H1 (cell line): ENCODE data around the gene COTL1. TPM values are rescaled to one million over a fixed set of nuclear protein-coding genes. Genes with fewer than 3 reads are reported as not detected.

Experiments
- CTCF ChIA-PET: fragments of 300-600 bp; sonication (Branson Sonifier 250); formaldehyde crosslinking; loops from one replicate; lab custom pipeline; 2021; ENCODE audit not compliant: partially characterized antibody; lab: Charles Lee
- POLR2A ChIA-PET: fragments of 300-600 bp; sonication (Branson Sonifier 250); formaldehyde crosslinking; loops from one replicate; lab custom pipeline; 2021; ENCODE audit warnings: inconsistent platforms; ENCODE audit not compliant: partially characterized antibody; lab: Charles Lee
- DNase-seq, 2 experiments: peaks; one replicate each; pipeline versions ENCODE4 v3.0.0 to v3.0.0-alpha.2; 2010 to 2022; ENCODE audit warnings: low spot score in 2 of 2, low read depth in 1 of 2, mixed read lengths in 1 of 2
- FAIRE-seq: peaks from 2 replicates; lab custom pipeline; 2011; peaks lifted over from hg19 to GRCh38; lab: Jason Lieb, UNC
- H2AFZ ChIP-seq: 2 replicates; pipeline ENCODE4 v1.8.1; 2012; ENCODE audit warnings: low read length, inconsistent platforms
- H2AK5ac ChIP-seq: 2 replicates; pipeline ENCODE4 v1.6.1; 2013; ENCODE audit warnings: low read depth, low read length
- H2BK120ac ChIP-seq: replicated peaks from 2 replicates; pipeline ENCODE3; 2013; ENCODE audit warnings: low read depth, low read length, inconsistent platforms
- H2BK12ac ChIP-seq: 2 replicates; pipeline ENCODE4 v1.6.1; 2013; ENCODE audit warnings: low read depth, low read length
- H2BK15ac ChIP-seq: 2 replicates; pipeline ENCODE4 v1.6.1; 2013; ENCODE audit warnings: low read length
- H2BK20ac ChIP-seq: 2 replicates; pipeline ENCODE4 v1.6.1; 2013; ENCODE audit warnings: low read length
- H2BK5ac ChIP-seq: 2 replicates; pipeline ENCODE4 v1.6.1; 2013; ENCODE audit warnings: low read depth, low read length
- H3K14ac ChIP-seq: 2 replicates; pipeline ENCODE4 v1.6.1; 2013; ENCODE audit warnings: inconsistent platforms; ENCODE audit not compliant: insufficient read length
- H3K18ac ChIP-seq: 2 replicates; pipeline ENCODE4 v1.6.1; 2013; ENCODE audit warnings: low read length; ENCODE audit errors: extremely low read depth
- H3K23ac ChIP-seq: 2 replicates; pipeline ENCODE4 v1.6.1; 2013; ENCODE audit warnings: inconsistent platforms; ENCODE audit not compliant: insufficient read length
- H3K23me2 ChIP-seq: 2 replicates; pipeline ENCODE4 v1.6.1; 2013; ENCODE audit warnings: low read depth, low read length
- H3K27ac ChIP-seq: 2 replicates; pipeline ENCODE4 v1.6.1; 2011; ENCODE audit warnings: low read depth, low read length, inconsistent platforms
- H3K27me3 ChIP-seq, 4 experiments: replicated peaks in 1 of 4; 1 replicate in 1 of 4; 2 replicates in 3 of 4; pipeline versions ENCODE4 v1.6.1 to v1.8.1; 2011 to 2013; ENCODE audit warnings: low read length in 3 of 4, mild to moderate bottlenecking in 3 of 4, inconsistent platforms in 2 of 4, mixed read lengths in 2 of 4, moderate library complexity in 1 of 4; ENCODE audit not compliant: control insufficient read depth in 3 of 4, insufficient read depth in 3 of 4; ENCODE audit errors: extremely low read depth in 1 of 4
- H3K36me3 ChIP-seq, 4 experiments: 2 replicates each; pipeline versions ENCODE4 v1.6.1 to v1.8.1; 2011 to 2013; ENCODE audit warnings: mild to moderate bottlenecking in 4 of 4, low read length in 3 of 4, moderate library complexity in 2 of 4, control low read depth in 1 of 4, inconsistent platforms in 1 of 4; ENCODE audit not compliant: insufficient read depth in 4 of 4, control insufficient read depth in 2 of 4
- H3K4ac ChIP-seq: replicated peaks from 2 replicates; pipeline ENCODE3; 2013; ENCODE audit warnings: low read length, low read depth, mixed read lengths, inconsistent platforms; ENCODE audit not compliant: insufficient read length
- H3K4me1 ChIP-seq, 4 experiments: replicated peaks in 1 of 4; 1 replicate in 1 of 4; 2 replicates in 3 of 4; pipeline versions ENCODE4 v1.6.1 to v1.8.1; 2011 to 2013; ENCODE audit warnings: low read length in 3 of 4, inconsistent platforms in 2 of 4, mixed read lengths in 1 of 4; ENCODE audit not compliant: insufficient read depth in 4 of 4, control insufficient read depth in 3 of 4
- H3K4me2 ChIP-seq, 2 experiments: 2 replicates each; pipeline versions ENCODE4 v1.6.1 to v1.8.1; 2011 to 2013; ENCODE audit warnings: low read depth in 2 of 2, low read length in 2 of 2, control low read depth in 1 of 2, inconsistent platforms in 1 of 2, mild to moderate bottlenecking in 1 of 2; ENCODE audit not compliant: insufficient read depth in 1 of 2
- H3K4me3 ChIP-seq, 4 experiments: fragments of 200-600, 300-600 bp in 1 of 4; sonication (generic), shearing (Covaris generic), sonication (Bioruptor Twin) in 1 of 4; 2 replicates each; pipeline versions ENCODE4 v1.5.1 to v1.8.1; 2011 to 2016; ENCODE audit warnings: low read length in 4 of 4, low read depth in 3 of 4, control low read depth in 2 of 4, inconsistent platforms in 2 of 4, mild to moderate bottlenecking in 2 of 4, mixed read lengths in 1 of 4, moderate library complexity in 1 of 4; ENCODE audit not compliant: insufficient read depth in 2 of 4; ENCODE audit errors: extremely low read depth in 1 of 4
- H3K56ac ChIP-seq: replicated peaks from 2 replicates; pipeline ENCODE3; 2013; ENCODE audit warnings: low read depth, mild to moderate bottlenecking, mixed read lengths, low read length, inconsistent platforms; ENCODE audit not compliant: insufficient read length
- H3K79me1 ChIP-seq: 2 replicates; pipeline ENCODE4 v1.6.1; 2013; ENCODE audit warnings: low read depth, low read length, control low read depth
- H3K79me2 ChIP-seq, 2 experiments: 2 replicates each; pipeline versions ENCODE4 v1.6.1 to v1.8.1; 2012 to 2013; ENCODE audit warnings: low read length in 2 of 2, mild to moderate bottlenecking in 2 of 2, inconsistent platforms in 1 of 2; ENCODE audit not compliant: insufficient read depth in 2 of 2, control insufficient read depth in 1 of 2
- H3K9ac ChIP-seq, 4 experiments: replicated peaks in 1 of 4; 1 replicate in 1 of 4; 2 replicates in 3 of 4; pipeline versions ENCODE4 v1.6.1 to v1.8.1; 2011 to 2013; ENCODE audit warnings: low read depth in 3 of 4, low read length in 3 of 4, control low read depth in 2 of 4, mild to moderate bottlenecking in 2 of 4, moderate library complexity in 2 of 4, inconsistent platforms in 1 of 4; ENCODE audit errors: extremely low read depth in 1 of 4
- H3K9me3 ChIP-seq, 2 experiments: 2 replicates each; pipeline versions ENCODE4 v1.6.1 to v1.8.1; 2012 to 2013; ENCODE audit warnings: mild to moderate bottlenecking in 2 of 2, moderate library complexity in 2 of 2, control low read depth in 1 of 2, inconsistent platforms in 1 of 2, low read depth in 1 of 2, low read length in 1 of 2, mixed read lengths in 1 of 2; ENCODE audit not compliant: insufficient read depth in 2 of 2
- H4K20me1 ChIP-seq, 2 experiments: replicated peaks in 1 of 2; 2 replicates each; pipeline versions ENCODE3 to v1.8.1; 2011 to 2013; ENCODE audit warnings: inconsistent platforms in 2 of 2, low read length in 2 of 2, mild to moderate bottlenecking in 1 of 2; ENCODE audit not compliant: insufficient read depth in 2 of 2, control insufficient read depth in 1 of 2
- H4K5ac ChIP-seq: 2 replicates; pipeline ENCODE4 v1.6.1; 2013; ENCODE audit warnings: low read length, low read depth, mixed read lengths, inconsistent platforms; ENCODE audit not compliant: insufficient read length
- H4K8ac ChIP-seq: 2 replicates; pipeline ENCODE4 v1.8.0; 2013; ENCODE audit warnings: mild to moderate bottlenecking, moderate library complexity, low read length, inconsistent platforms; ENCODE audit not compliant: insufficient read depth; ENCODE audit errors: extremely low read depth
- H4K91ac ChIP-seq: replicated peaks from 2 replicates; pipeline ENCODE3; 2013; ENCODE audit warnings: low read length, mixed read lengths, inconsistent platforms; ENCODE audit not compliant: insufficient read length
- CBX8 ChIP-seq: fragments of 300-800, 300-1000 bp; sonication (generic); IDR thresholded peaks from 2 replicates; pipeline ENCODE4 v1.7.1; 2016; ENCODE audit warnings: low read depth, low read length, borderline replicate concordance
- CEBPB ChIP-seq: IDR thresholded peaks from 2 replicates; pipeline ENCODE4 v1.6.1; 2012; ENCODE audit warnings: low read depth, low read length
- CHD1 ChIP-seq: IDR thresholded peaks from 2 replicates; pipeline ENCODE4 v1.6.1; 2012; ENCODE audit warnings: low read depth, low read length, improper control_type of control experiment
- EP300 ChIP-seq, 2 experiments: IDR thresholded peaks; 1 replicate in 1 of 2; 2 replicates in 1 of 2; pipeline ENCODE4 v1.6.1; 2011 to 2012; ENCODE audit warnings: low read depth in 2 of 2, low read length in 2 of 2, mild to moderate bottlenecking in 2 of 2, borderline replicate concordance in 1 of 2, inconsistent platforms in 1 of 2, moderate library complexity in 1 of 2
- KDM4A ChIP-seq: IDR thresholded peaks from one replicate; pipeline ENCODE4 v1.7.1; 2012; ENCODE audit warnings: low read depth, mild to moderate bottlenecking, moderate library complexity, low read length, inconsistent platforms; ENCODE audit not compliant: severe bottlenecking
- NRF1 ChIP-seq: IDR thresholded peaks from 2 replicates; pipeline ENCODE4 v1.6.1; 2011; ENCODE audit warnings: mild to moderate bottlenecking, low read depth, low read length, improper control_type of control experiment
- PHF8 ChIP-seq: fragments of 200-600 bp; sonication (generic); conservative IDR thresholded peaks from 2 replicates; pipeline ENCODE4 v1.7.1; 2012; ENCODE audit warnings: low read depth, mild to moderate bottlenecking, inconsistent platforms, low read length, moderate library complexity
- RAD21 ChIP-seq, 2 experiments: IDR thresholded peaks in 1 of 2; conservative IDR thresholded peaks in 1 of 2; 2 replicates each; pipeline ENCODE4 v1.6.1; 2011; ENCODE audit warnings: low read depth in 2 of 2, low read length in 2 of 2, improper control_type of control experiment in 1 of 2, inconsistent platforms in 1 of 2, mild to moderate bottlenecking in 1 of 2, moderate library complexity in 1 of 2
- RBBP5 ChIP-seq: IDR thresholded peaks from 2 replicates; pipeline ENCODE4 v1.7.1; 2012; ENCODE audit warnings: low read depth, mild to moderate bottlenecking, inconsistent platforms, low read length, moderate library complexity, borderline replicate concordance
- RFX5 ChIP-seq: IDR thresholded peaks from 2 replicates; pipeline ENCODE4 v1.6.1; 2011; ENCODE audit warnings: low read depth, low read length, improper control_type of control experiment, borderline replicate concordance
- SAP30 ChIP-seq: fragments of 300-600 bp; sonication (generic); IDR thresholded peaks from 2 replicates; pipeline ENCODE4 v1.7.1; 2012; ENCODE audit warnings: low read length, moderate library complexity, mild to moderate bottlenecking, inconsistent platforms; ENCODE audit not compliant: insufficient read depth, insufficient replicate concordance
- WGBS, 2 experiments: shearing (Covaris generic) in 1 of 2; methylation state at CpG; one replicate each; pipeline versions ENCODE4 v1.1.6 to v1.1.7; 2013 to 2015; ENCODE audit warnings: low lambda C conversion rate in 2 of 2, mixed read lengths in 2 of 2, inconsistent platforms in 1 of 2, low coverage in 1 of 2, missing lambda C conversion rate in 1 of 2; ENCODE audit not compliant: insufficient replicate concordance in 2 of 2, insufficient coverage in 1 of 2, insufficient read length in 1 of 2; ENCODE audit errors: extremely low coverage in 1 of 2, missing lambda C conversion rate in 1 of 2; 5-methylcytosine and 5-hydroxymethylcytosine counted together
- polyA plus RNA-seq, 7 experiments: library from polyadenylated mRNA; depleted of rRNA in 3 of 7; stranded (reverse) in 5 of 7; unstranded in 2 of 7; fragments of >200 nt in 5 of 7; fragments of 200-250 nt in 2 of 7; gene quantifications; 1 replicate in 5 of 7; 2 replicates in 1 of 7; 4 replicates in 1 of 7; pipeline versions ENCODE4 v1.2.1 to v1.2.3, GENCODE V29; 2011 to 2013; ENCODE audit warnings: missing spikeins in 2 of 7, mixed read lengths in 2 of 7
- total RNA-seq: library from RNA; stranded (reverse); fragmentation: NEBNext Ultra II Directional; extraction: Animal tissue kit (Norgen Biotek cat#: 25700); gene quantifications from 2 replicates; pipeline ENCODE4 v1.2.1, GENCODE V29; 2021
- TF ChIP-seq, protein P1 (sequence below): IDR thresholded peaks from 2 replicates; pipeline ENCODE4 v1.6.1; 2012; ENCODE audit warnings: inconsistent platforms

Gene COTL1
- total and polyA plus RNA-seq, 2 of the 8 experiments (the other 6 are each of a cell fraction or from before 2014, with no cell fraction given) = 59.2 to 183 TPM

DNA sequence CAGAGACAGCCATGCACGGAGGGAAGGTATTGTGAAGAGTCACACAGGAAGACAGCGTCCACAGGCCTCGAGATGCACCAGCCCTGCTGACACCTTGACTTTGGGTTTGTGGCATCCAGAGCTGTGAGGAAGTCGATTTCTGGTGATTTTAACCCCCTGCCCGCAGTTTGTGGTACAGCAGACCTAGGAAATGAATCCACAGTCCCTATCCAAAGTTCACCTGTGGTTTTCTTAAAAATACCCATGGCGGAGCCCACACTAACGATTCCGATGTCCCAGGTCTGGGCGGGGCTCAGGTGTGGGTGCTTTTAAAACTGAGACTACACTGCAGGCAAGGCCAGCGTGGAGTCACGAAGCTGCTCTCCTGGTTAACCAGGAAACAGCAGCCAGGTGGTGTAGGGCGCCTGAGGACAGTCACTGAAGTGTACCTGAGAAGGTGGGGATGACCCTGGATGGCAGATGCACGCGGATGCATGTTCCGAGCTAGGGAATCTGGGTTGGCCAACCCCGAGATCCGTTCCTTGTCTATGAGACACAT, 99.0 kb downstream of the COTL1 start:
- H3K9me3 ChIP-seq = no peaks in the 10 kb centered on the region; a peak in 1 of 4 replicates
- no peak overlapping the region for H2BK15ac ChIP-seq
- FAIRE-seq (no peak), DNase-seq (no peak)
- no peaks in the 10 kb centered on the region; a peak in 1 of 7 replicates for H3K27me3 ChIP-seq
- no peak overlapping the region for H3K27ac ChIP-seq
- no peaks in the 10 kb centered on the region for H3K79me2 ChIP-seq
- no peak overlapping the region for H2BK12ac ChIP-seq
- no peak overlapping the region for H4K5ac ChIP-seq
- no peak overlapping the region for H3K23ac ChIP-seq
- H3K4me1 ChIP-seq = peaks cover 0 to 9% (median 3%) of the 10 kb centered on the region in 4 experiments; a peak in 5 of 7 replicates
- WGBS, 2 experiments = 91% methylated on average over 17 of the region's 17 CpGs; no CpG with 5 or more reads in 1 of the 2 experiments
- H3K23me2 ChIP-seq = no peaks in the 10 kb centered on the region
- no peak overlapping the region for H2AFZ ChIP-seq
- H3K18ac ChIP-seq = peak overlapping the region; percentile 7; the same call in 1 of the 2 replicates
- H2BK120ac ChIP-seq = no peak overlapping the region
- CTCF ChIA-PET = interaction anchor here (0.7 to 5.1 kb wide), 9 partner anchors 7 to 236 kb away, joined by 3 to 30 read pairs (median 4); no protein-coding TSS in a partner anchor
- no peak overlapping the region for H3K14ac ChIP-seq
- no peaks in the 10 kb centered on the region for H3K79me1 ChIP-seq
- peak overlapping the region; percentile 75; the same call in 1 of the 2 replicates for H2BK5ac ChIP-seq
- no peak overlapping the region for H3K4me2 ChIP-seq
- no peak overlapping the region for H4K91ac ChIP-seq
- H3K9ac ChIP-seq = no peak overlapping the region
- POLR2A ChIA-PET = interaction anchor here (1.0 to 2.1 kb wide), 5 partner anchors 9 to 100 kb away, joined by 3 to 8 read pairs (median 3); no protein-coding TSS in a partner anchor
- no peak overlapping the region for H3K4ac ChIP-seq
- 0 out of 2 replicates have a peak overlapping the region, but pooled peaks have one; percentile 80 for H2BK20ac ChIP-seq
- no peak overlapping the region for H4K8ac ChIP-seq
- no peak overlapping the region for H3K56ac ChIP-seq
- no peak overlapping the region for H2AK5ac ChIP-seq
- no peak overlapping the region for H3K4me3 ChIP-seq
- H3K36me3 ChIP-seq = no peaks in the 10 kb centered on the region
- H4K20me1 ChIP-seq = no peaks in the 10 kb centered on the region
- TF ChIP-seq PHF8 (no peak), RFX5 (no peak), RBBP5 (no peak), RAD21 (IDR thresholded peaks at IDR 0.05 in 1 of 2, conservative IDR thresholded peaks at IDR 0.05 in 1 of 2; ENCODE audit: low read depth in 2 of 2, low read length in 2 of 2) (no peak; a peak in 1 of 4 replicates), SAP30 (no peak), KDM4A (no peak), CBX8 (no peak), EP300 (IDR thresholded peaks at IDR 0.05; ENCODE audit: borderline replicate concordance in 1 of 2, low read depth in 2 of 2, low read length in 2 of 2) (no peak), NRF1 (no peak), CHD1 (no peak), CEBPB (no peak)
- TF ChIP-seq, protein P1, sequence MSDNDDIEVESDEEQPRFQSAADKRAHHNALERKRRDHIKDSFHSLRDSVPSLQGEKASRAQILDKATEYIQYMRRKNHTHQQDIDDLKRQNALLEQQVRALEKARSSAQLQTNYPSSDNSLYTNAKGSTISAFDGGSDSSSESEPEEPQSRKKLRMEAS = no peak
